GM12878 (cell line): ENCODE data around the gene NRG3. TPM values are rescaled to one million over a fixed set of nuclear protein-coding genes. Genes with fewer than 3 reads are reported as not detected.

Experiments used
- ATAC-seq: fragments of 200-7000 bp; cut with Tn5 transposase; 3 replicates; pipeline ENCODE4 v1.9.1; 2020; ENCODE audit warnings: mild to moderate bottlenecking, moderate library complexity
- BruUV-seq: library from RNA; stranded (reverse); fragments of 400-500 nt; replicated peaks from 2 replicates; lab custom pipeline; 2021; lab: Mats Ljungman, UMichigan
- CTCF ChIA-PET: fragments of 300-600 bp; sonication (Branson Sonifier 250); formaldehyde crosslinking; extraction: SDS; loops from one replicate; lab custom pipeline; 2021; ENCODE audit warnings: inconsistent platforms; lab: Yijun Ruan, JAX
- POLR2A ChIA-PET: fragments of 350-600 bp; formaldehyde crosslinking; extraction: SDS; loops from one replicate; lab custom pipeline; 2021; ENCODE audit warnings: inconsistent platforms; lab: Charles Lee
- RAD21 ChIA-PET: fragments of 300-600 bp; sonication (Branson Sonifier 250); formaldehyde crosslinking; loops from one replicate; lab custom pipeline; 2023; ENCODE audit warnings: antibody characterized with exemption; ENCODE audit not compliant: unreplicated experiment; lab: Charles Lee
- SMC1A ChIA-PET: fragments of 300-600 bp; sonication (Branson Sonifier 250); formaldehyde crosslinking; loops from one replicate; lab custom pipeline; 2023; ENCODE audit not compliant: unreplicated experiment, uncharacterized antibody; lab: Charles Lee
- DNase-seq: peaks from one replicate; pipeline ENCODE4 v3.0.0-alpha.2; 2011; ENCODE audit warnings: low read depth, low spot score
- FAIRE-seq: peaks from 3 replicates; lab custom pipeline; 2011; peaks lifted over from hg19 to GRCh38; lab: Jason Lieb, UNC
- H2AFZ ChIP-seq: 2 replicates; pipeline ENCODE4 v1.6.0; 2011; ENCODE audit warnings: low read depth, low read length, control low read depth; ENCODE audit not compliant: control insufficient read depth
- H3K27ac ChIP-seq: 2 replicates; pipeline ENCODE4 v1.5.1; 2011; ENCODE audit warnings: control low read depth; ENCODE audit not compliant: control insufficient read depth, insufficient read depth
- H3K27me3 ChIP-seq, 2 experiments: replicated peaks in 1 of 2; 2 replicates each; pipeline versions ENCODE4 v1.6.0 to v1.6.1; 2011; ENCODE audit warnings: low read length in 1 of 2; ENCODE audit not compliant: control insufficient read depth in 2 of 2, insufficient read depth in 2 of 2
- H3K36me3 ChIP-seq, 2 experiments: 2 replicates each; pipeline ENCODE4 v1.5.1; 2011; ENCODE audit warnings: low read length in 1 of 2; ENCODE audit not compliant: control insufficient read depth in 2 of 2, insufficient read depth in 2 of 2
- H3K4me1 ChIP-seq: 2 replicates; pipeline ENCODE4 v1.6.1; 2011; ENCODE audit warnings: mild to moderate bottlenecking, low read length, moderate library complexity, mixed read lengths; ENCODE audit not compliant: control insufficient read depth, insufficient read depth
- H3K4me2 ChIP-seq: 2 replicates; pipeline ENCODE4 v1.6.0; 2011; ENCODE audit warnings: control low read depth; ENCODE audit not compliant: control insufficient read depth, insufficient read depth
- H3K4me3 ChIP-seq: fragments of 200-600 bp; sonication (generic); 2 replicates; pipeline ENCODE4 v1.5.1; 2016
- H3K79me2 ChIP-seq: 2 replicates; pipeline ENCODE4 v1.6.0; 2011; ENCODE audit warnings: low read length; ENCODE audit not compliant: control insufficient read depth, insufficient read depth
- H3K9ac ChIP-seq: 2 replicates; pipeline ENCODE4 v1.8.0; 2011; ENCODE audit warnings: low read length, control low read depth, mixed read lengths; ENCODE audit not compliant: control insufficient read depth, insufficient read depth
- H3K9me3 ChIP-seq: replicated peaks from 3 replicates; pipeline ENCODE4 v1.5.1; 2011; ENCODE audit warnings: mild to moderate bottlenecking, low read length; ENCODE audit not compliant: control insufficient read depth, insufficient read depth
- H4K20me1 ChIP-seq: 2 replicates; pipeline ENCODE4 v1.6.0; 2011; ENCODE audit not compliant: control insufficient read depth, insufficient read depth
- BCLAF1 ChIP-seq: fragments of 450-650 bp; IDR thresholded peaks from 2 replicates; pipeline ENCODE4 v1.6.1; 2017; ENCODE audit warnings: antibody characterized with exemption, mild to moderate bottlenecking, moderate library complexity
- CHD4 ChIP-seq: fragments of 200-600 bp; sonication (generic); IDR thresholded peaks from 2 replicates; pipeline ENCODE4 v1.6.1; 2016; ENCODE audit warnings: mild to moderate bottlenecking
- EP300 ChIP-seq, 2 experiments: fragments of 150-350 bp in 1 of 2; IDR thresholded peaks; 2 replicates each; pipeline ENCODE4 v1.6.1; 2011 to 2012; ENCODE audit warnings: low read depth in 2 of 2, low read length in 2 of 2, borderline replicate concordance in 1 of 2, improper control_type of control experiment in 1 of 2, inconsistent platforms in 1 of 2; ENCODE audit not compliant: control insufficient read depth in 1 of 2
- HDGF ChIP-seq: fragments of 450-650 bp; IDR thresholded peaks from 2 replicates; pipeline ENCODE4 v1.6.1; 2016; ENCODE audit warnings: antibody characterized with exemption
- KDM1A ChIP-seq: fragments of 200-600 bp; sonication (generic); IDR thresholded peaks from 2 replicates; pipeline ENCODE4 v1.6.1; 2016; ENCODE audit warnings: borderline replicate concordance
- RB1 ChIP-seq: fragments of 450-650 bp; formaldehyde crosslinking; IDR thresholded peaks from 2 replicates; pipeline ENCODE4 v1.6.1; 2017; ENCODE audit warnings: mild to moderate bottlenecking, borderline replicate concordance
- RBBP5 ChIP-seq: fragments of 200-600 bp; sonication (generic); conservative IDR thresholded peaks from 2 replicates; pipeline ENCODE4 v1.6.1; 2016
- RELA ChIP-seq: fragments of 450-650 bp; IDR thresholded peaks from 2 replicates; pipeline ENCODE4 v1.8.0; 2014; ENCODE audit warnings: borderline replicate concordance; ENCODE audit not compliant: partially characterized antibody
- SMARCA5 ChIP-seq: fragments of 450-650 bp; IDR thresholded peaks from 2 replicates; pipeline ENCODE4 v1.6.1; 2017; ENCODE audit warnings: mild to moderate bottlenecking
- SP1 ChIP-seq: IDR thresholded peaks from one replicate; pipeline ENCODE4 v1.6.1; 2011; ENCODE audit warnings: low read depth, low read length
- WGBS: methylation state at CpG from one replicate; pipeline ENCODE4 v1.1.6; 2016; ENCODE audit warnings: low lambda C conversion rate; ENCODE audit not compliant: insufficient replicate concordance, insufficient coverage; ENCODE audit errors: missing lambda C conversion rate; 5-methylcytosine and 5-hydroxymethylcytosine counted together
- in situ Hi-C: fragments of 300-500 bp; cut with MboI; formaldehyde crosslinking; loops from 9 replicates; pipeline ENCODE4 v1.14.3; 2018; ENCODE audit warnings: mixed read lengths
- intact Hi-C: fragments of 100-400 bp; cut with micrococcal nuclease; formaldehyde crosslinking; loops from one replicate; pipeline ENCODE4 v1.14.2; 2022; ENCODE audit not compliant: unreplicated experiment
- polyA plus RNA-seq, 11 experiments: library from polyadenylated mRNA; depleted of rRNA in 4 of 11; unstranded in 6 of 11; stranded (reverse) in 5 of 11; fragments of >200 nt; fragmentation: Nextera tagmentation in 4 of 11; fragmentation: Illumina TruSeq in 1 of 11; extraction: Ambion mirVana in 4 of 11; extraction: Trizol in 1 of 11; gene quantifications; 1 replicate in 1 of 11; 2 replicates in 10 of 11; pipeline versions ENCODE4 v1.2.1 to v1.2.3, GENCODE V29; 2011 to 2016; ENCODE audit warnings: inconsistent platforms in 2 of 11, missing spikeins in 2 of 11, low read depth in 1 of 11
- total RNA-seq, 4 experiments: library from RNA; depleted of rRNA in 3 of 4; stranded (reverse); fragments of >200 nt in 3 of 4; fragmentation: Illumina TruSeq in 1 of 4; extraction: Trizol in 1 of 4; gene quantifications; 2 replicates each; pipeline versions ENCODE4 v1.2.1 to v1.2.3, GENCODE V29; 2013 to 2021
- TF ChIP-seq, protein P1 (sequence below): fragments of 450-650 bp; IDR thresholded peaks from 2 replicates; pipeline ENCODE4 v1.6.1; 2014; ENCODE audit warnings: mild to moderate bottlenecking
- TF ChIP-seq, protein P2 (sequence below): fragments of 450-650 bp; IDR thresholded peaks from 2 replicates; pipeline ENCODE4 v1.6.1; 2017; ENCODE audit warnings: mild to moderate bottlenecking, moderate library complexity

NRG3 gene
- total and polyA plus RNA-seq, 10 of the 15 experiments (the other 5 are each of a cell fraction or from before 2014, with no cell fraction given), result 0.03 to 0.41 (median 0.17) TPM; not detected in 3

- TF ChIP-seq, protein P1, sequence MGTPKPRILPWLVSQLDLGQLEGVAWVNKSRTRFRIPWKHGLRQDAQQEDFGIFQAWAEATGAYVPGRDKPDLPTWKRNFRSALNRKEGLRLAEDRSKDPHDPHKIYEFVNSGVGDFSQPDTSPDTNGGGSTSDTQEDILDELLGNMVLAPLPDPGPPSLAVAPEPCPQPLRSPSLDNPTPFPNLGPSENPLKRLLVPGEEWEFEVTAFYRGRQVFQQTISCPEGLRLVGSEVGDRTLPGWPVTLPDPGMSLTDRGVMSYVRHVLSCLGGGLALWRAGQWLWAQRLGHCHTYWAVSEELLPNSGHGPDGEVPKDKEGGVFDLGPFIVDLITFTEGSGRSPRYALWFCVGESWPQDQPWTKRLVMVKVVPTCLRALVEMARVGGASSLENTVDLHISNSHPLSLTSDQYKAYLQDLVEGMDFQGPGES, result no peak
- no peak for TF ChIP-seq RB1
- no peak for TF ChIP-seq BCLAF1
- TF ChIP-seq KDM1A, result no peak
- TF ChIP-seq, all 136 proteins: peak for 0
These were observed 820 bp upstream of the NRG3 start (continued) for GRCh38 chr10:81873932-81874816.

DNA sequence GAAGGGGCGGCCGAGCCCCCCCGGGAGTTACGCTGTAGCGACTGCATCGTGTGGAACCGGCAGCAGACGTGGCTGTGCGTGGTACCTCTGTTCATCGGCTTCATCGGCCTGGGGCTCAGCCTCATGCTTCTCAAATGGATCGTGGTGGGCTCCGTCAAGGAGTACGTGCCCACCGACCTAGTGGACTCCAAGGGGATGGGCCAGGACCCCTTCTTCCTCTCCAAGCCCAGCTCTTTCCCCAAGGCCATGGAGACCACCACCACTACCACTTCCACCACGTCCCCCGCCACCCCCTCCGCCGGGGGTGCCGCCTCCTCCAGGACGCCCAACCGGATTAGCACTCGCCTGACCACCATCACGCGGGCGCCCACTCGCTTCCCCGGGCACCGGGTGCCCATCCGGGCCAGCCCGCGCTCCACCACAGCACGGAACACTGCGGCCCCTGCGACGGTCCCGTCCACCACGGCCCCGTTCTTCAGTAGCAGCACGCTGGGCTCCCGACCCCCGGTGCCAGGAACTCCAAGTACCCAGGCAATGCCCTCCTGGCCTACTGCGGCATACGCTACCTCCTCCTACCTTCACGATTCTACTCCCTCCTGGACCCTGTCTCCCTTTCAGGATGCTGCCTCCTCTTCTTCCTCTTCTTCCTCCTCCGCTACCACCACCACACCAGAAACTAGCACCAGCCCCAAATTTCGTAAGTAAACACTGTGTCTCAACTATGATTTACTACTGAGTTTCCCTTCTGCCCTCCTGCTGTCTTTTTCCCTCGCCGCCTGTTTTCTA, 666 bp downstream of the NRG3 start:
- whole genome bisulfite sequencing, result 60% methylated on average over 25 of the region's 49 CpGs
- SMC1A ChIA-PET, result no interaction called here
- no TSS peak for BruUV-seq
- no peak for TF ChIP-seq HDGF
- no peak for TF ChIP-seq EP300 (IDR thresholded peaks at IDR 0.05; ENCODE audit: borderline replicate concordance in 1 of 2, control insufficient read depth in 1 of 2, low read depth in 2 of 2, low read length in 2 of 2)
- TF ChIP-seq, protein P2, sequence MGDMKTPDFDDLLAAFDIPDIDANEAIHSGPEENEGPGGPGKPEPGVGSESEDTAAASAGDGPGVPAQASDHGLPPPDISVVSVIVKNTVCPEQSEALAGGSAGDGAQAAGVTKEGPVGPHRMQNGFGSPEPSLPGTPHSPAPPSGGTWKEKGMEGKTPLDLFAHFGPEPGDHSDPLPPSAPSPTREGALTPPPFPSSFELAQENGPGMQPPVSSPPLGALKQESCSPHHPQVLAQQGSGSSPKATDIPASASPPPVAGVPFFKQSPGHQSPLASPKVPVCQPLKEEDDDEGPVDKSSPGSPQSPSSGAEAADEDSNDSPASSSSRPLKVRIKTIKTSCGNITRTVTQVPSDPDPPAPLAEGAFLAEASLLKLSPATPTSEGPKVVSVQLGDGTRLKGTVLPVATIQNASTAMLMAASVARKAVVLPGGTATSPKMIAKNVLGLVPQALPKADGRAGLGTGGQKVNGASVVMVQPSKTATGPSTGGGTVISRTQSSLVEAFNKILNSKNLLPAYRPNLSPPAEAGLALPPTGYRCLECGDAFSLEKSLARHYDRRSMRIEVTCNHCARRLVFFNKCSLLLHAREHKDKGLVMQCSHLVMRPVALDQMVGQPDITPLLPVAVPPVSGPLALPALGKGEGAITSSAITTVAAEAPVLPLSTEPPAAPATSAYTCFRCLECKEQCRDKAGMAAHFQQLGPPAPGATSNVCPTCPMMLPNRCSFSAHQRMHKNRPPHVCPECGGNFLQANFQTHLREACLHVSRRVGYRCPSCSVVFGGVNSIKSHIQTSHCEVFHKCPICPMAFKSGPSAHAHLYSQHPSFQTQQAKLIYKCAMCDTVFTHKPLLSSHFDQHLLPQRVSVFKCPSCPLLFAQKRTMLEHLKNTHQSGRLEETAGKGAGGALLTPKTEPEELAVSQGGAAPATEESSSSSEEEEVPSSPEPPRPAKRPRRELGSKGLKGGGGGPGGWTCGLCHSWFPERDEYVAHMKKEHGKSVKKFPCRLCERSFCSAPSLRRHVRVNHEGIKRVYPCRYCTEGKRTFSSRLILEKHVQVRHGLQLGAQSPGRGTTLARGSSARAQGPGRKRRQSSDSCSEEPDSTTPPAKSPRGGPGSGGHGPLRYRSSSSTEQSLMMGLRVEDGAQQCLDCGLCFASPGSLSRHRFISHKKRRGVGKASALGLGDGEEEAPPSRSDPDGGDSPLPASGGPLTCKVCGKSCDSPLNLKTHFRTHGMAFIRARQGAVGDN, result no peak
- TF ChIP-seq CHD4, result no peak
- TF ChIP-seq RELA, result no peak
- no peak for TF ChIP-seq RBBP5
- no peak for TF ChIP-seq SMARCA5
- TF ChIP-seq SP1, result no peak

More for the DNA sequence above, 666 bp downstream of the NRG3 start:
- ChIA-PET CTCF (no interaction called here), RAD21 (no interaction called here), POLR2A (interaction anchor here (0.6 kb wide), 1 partner anchor 8 kb away, joined by 3 read pairs; no protein-coding TSS in a partner anchor)
- Histone ChIP-seq H3K4me3 (no peak overlapping the region), H3K27ac (no peak overlapping the region), H3K9me3 (no peaks in the 10 kb centered on the region; the same call in 2 of the 3 replicates), H4K20me1 (no peaks in the 10 kb centered on the region), H3K4me2 (no peak overlapping the region), H3K36me3 (no peaks in the 10 kb centered on the region), H3K9ac (no peak overlapping the region), H2AFZ (no peak overlapping the region), H3K4me1 (no peaks in the 10 kb centered on the region), H3K27me3 (peaks cover 2 to 4% of the 10 kb centered on the region in 2 experiments; a peak in 3 of 4 replicates), H3K79me2 (no peaks in the 10 kb centered on the region)
- intact Hi-C loops, result no loop called here
- ATAC-seq, result no peak
- in situ Hi-C loops, result no loop called here
- DNase-seq, result no peak
- no peak for FAIRE-seq
